Cardiac fibroblast (primary cell): Measurements from ENCODE around the gene URM1.
"Not testable (repeated sequence)": the region's sequence is repeated elsewhere in the genome, so short reads cannot be mapped to it uniquely, and the experiment has no call there.

Experiments used
- DNase-seq, 2 donors: peaks; one replicate each; pipeline versions ENCODE4 v3.0.0 to v3.0.0-alpha.2; 2010; ENCODE audit warnings: low read depth in 2 of 2
- H3K4me3 ChIP-seq, 2 donors: replicated peaks in 1 of 2; 1 replicate in 1 of 2; 2 replicates in 1 of 2; pipeline ENCODE4 v1.5.1; 2011; ENCODE audit warnings: low read depth in 2 of 2, low read length in 2 of 2, mild to moderate bottlenecking in 2 of 2, moderate library complexity in 1 of 2
- CTCF ChIP-seq: IDR thresholded peaks from one replicate; pipeline ENCODE4 v1.5.1; 2011; ENCODE audit warnings: low read depth, mild to moderate bottlenecking, low read length, inconsistent platforms

Gene URM1

GRCh38 chr9:128325629-128326028 is 45.5 kb upstream of the URM1 start:
- H3K4me3 ChIP-seq: no peak overlapping the region
- TF ChIP-seq CTCF: no peak
- DNase-seq: no peak

- no peak for DNase-seq
- TF ChIP-seq CTCF: no peak
- H3K4me3 ChIP-seq: no peak overlapping the region
Observed at GRCh38 chr9:128333451-128333869, 37.7 kb upstream of the URM1 start.

DNA sequence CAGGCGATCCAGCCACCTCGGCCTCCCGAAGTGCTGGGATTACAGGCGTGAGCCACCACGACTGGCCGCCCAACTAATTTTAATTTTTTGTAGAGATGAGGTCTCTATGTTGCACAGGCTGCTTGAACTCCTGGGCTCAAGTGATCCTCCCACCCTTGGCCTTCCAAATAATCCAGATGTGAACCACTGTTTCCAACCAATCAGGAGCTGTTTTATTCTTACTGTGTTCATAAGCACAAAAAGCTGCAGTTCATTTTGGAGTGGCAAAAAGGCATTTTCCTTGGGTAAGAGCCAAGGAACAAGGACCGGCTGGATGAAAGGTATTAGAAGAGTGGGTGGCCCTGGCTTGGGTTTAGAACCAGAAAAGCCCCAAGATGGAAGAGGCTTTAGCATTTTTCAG is 36.0 kb upstream of the URM1 start:
- no peak overlapping the region for H3K4me3 ChIP-seq
- DNase-seq: no peak
- no peak for TF ChIP-seq CTCF

DNA sequence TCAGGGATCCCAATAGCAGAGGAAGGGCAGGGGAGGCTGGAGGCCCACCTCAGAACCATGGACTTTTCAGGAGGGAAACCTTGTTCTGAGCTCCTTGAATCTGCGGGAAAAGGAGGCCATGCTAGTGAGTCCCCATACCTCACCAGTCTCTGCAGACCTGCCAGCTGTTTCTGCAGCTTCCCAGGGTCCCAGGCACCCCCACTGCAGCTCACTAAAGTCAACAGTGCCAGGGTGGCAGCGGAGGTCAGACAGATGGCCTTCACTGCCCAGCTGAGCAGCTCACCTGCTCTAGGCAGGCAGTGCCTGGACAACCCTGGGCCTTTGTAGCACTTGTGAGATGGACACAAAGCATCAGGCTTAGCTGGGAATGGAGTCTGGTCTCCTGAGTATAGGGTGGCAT is 35.3 kb upstream of the URM1 start:
- DNase-seq: no peak
- no peak overlapping the region for H3K4me3 ChIP-seq
- no peak for TF ChIP-seq CTCF

DNA sequence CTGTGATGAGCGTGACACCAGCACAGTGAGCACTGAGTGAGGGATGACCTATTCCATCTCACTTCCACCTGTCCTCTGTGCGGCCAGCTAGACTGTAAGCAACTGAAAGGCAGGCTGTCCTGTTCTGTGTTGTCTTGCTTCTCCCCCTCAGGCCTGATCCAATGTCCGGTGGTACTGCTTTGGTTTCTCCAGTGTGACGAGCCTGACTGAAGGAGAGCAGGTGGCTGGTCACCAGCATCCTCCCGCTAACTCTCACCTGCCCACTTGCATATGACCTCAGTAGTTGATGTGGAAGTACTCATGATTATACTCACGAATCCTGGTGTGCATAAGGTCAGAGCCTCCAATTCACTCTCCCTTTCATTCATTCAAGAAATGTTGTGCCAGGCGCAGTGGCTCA is 33.2 kb upstream of the URM1 start:
- H3K4me3 ChIP-seq: no peak overlapping the region
- TF ChIP-seq CTCF: no peak
- no peak for DNase-seq

- not testable (repeated sequence) for H3K4me3 ChIP-seq, DNase-seq
Observed at GRCh38 chr9:128338852-128339614, 32.1 kb upstream of the URM1 start.

DNA sequence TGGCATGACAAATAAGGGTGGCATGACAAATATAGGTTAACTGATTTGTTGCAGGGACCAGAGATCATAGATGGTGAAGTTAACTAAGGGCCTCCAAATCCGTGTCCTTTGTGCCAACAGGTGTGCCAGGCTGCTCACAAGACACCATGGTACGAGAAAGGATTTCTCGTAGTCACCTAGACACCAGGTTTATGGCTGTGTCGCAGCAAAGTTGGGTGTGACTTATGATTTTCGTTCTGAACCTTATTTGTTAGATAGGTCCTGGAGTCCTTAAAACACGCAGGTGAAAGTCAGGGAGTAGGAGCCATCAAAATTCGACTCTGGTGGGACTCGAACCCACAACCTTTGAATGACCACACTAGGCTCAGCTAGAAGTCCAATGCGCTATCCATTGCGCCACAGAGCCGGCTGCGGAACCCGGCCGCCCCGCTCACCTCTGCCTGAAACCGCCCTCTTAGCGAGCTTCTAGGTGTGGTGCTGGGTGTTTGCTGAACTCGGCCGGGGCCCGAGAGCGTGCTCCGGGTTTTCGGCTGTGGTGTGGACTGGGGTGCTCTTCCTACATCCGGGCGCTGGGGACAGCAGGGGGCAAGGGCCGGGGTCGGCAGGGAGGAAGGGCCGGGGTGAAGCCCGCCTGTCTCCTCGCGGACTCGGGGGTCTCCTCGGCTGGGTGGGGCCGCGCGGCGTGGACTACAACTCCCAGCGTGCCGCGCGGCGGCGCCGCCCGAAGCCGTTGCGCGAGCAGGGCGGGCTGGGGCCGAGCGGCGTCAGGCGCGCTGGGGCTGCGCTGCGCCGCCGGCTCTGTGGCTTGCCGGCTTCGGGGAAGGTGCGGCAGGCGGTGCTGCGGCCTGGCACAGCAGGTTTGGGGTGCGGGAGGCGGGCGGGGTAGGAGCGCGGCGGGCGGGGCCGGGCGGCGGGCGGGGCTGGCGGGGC is 31.1 kb upstream of the URM1 start, which contains the start of gene SLC27A4:
SLC27A4 (plus strand) TSS at position 767 of the 930 bp plus-strand sequence. CDS start 2,606 bp downstream, outside the sequence.
- TF ChIP-seq CTCF: no peak
- peak; percentile 74 to 81 for DNase-seq
- peak within 1 kb of the TSS; percentile 80 to 84 for H3K4me3 ChIP-seq
